ENCODE results near the gene RAB37. TPM values are rescaled to one million over a fixed set of nuclear protein-coding genes. Genes with fewer than 3 reads are reported as not detected.
A peak's percentile ranks its signal among the peaks of the same experiment; 100 is the strongest.

RAB37 gene
- total RNA-seq, 1 donor from 2014 or later: 2.5 TPM

DNA sequence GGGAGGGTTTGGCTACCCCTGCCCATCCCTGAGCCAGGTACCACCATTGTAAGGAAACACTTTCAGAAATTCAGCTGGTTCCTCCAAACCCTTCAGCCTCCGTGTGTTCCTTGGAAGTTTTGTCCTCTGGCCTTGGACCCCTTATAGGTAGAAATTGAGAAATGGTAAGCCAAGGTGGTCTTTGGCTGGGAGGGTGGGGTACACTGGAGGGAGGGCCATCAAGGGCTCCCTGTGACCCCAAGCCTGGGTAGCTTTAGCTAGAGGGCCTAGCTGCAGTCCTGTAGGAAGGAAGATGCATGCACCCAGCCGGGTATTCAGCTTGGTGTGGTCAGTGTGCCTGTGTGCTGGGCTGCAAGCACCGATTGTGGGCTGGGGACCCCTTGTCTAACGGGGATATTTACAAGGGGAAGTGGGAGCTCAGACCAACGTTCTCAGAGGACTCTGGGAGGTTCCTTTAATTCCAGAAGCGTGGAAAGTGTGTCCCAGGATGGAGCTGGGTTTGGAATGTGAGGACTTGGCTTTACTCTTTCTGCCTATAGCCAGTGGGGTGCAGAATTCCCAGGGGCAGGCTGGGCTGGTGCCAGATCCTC is 32.3 kb downstream of the RAB37 start:
- H3K36me3 Mint-ChIP-seq (ENCODE audit: low read depth, unreplicated experiment): peaks cover 20% of the 10 kb centered on the region
- no peaks in the 10 kb centered on the region for H3K9me3 Mint-ChIP-seq (ENCODE audit: unreplicated experiment)
- H3K4me3 Mint-ChIP-seq (ENCODE audit: unreplicated experiment): no peak overlapping the region
- H3K4me1 Mint-ChIP-seq (ENCODE audit: unreplicated experiment): peaks cover 6% of the 10 kb centered on the region
- no peak for DNase-seq (ENCODE audit: low spot score)
- TF ChIP-seq, protein P1, sequence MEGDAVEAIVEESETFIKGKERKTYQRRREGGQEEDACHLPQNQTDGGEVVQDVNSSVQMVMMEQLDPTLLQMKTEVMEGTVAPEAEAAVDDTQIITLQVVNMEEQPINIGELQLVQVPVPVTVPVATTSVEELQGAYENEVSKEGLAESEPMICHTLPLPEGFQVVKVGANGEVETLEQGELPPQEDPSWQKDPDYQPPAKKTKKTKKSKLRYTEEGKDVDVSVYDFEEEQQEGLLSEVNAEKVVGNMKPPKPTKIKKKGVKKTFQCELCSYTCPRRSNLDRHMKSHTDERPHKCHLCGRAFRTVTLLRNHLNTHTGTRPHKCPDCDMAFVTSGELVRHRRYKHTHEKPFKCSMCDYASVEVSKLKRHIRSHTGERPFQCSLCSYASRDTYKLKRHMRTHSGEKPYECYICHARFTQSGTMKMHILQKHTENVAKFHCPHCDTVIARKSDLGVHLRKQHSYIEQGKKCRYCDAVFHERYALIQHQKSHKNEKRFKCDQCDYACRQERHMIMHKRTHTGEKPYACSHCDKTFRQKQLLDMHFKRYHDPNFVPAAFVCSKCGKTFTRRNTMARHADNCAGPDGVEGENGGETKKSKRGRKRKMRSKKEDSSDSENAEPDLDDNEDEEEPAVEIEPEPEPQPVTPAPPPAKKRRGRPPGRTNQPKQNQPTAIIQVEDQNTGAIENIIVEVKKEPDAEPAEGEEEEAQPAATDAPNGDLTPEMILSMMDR (IDR thresholded peaks at IDR 0.05; ENCODE audit: unreplicated experiment): no peak
- H3K27me3 Mint-ChIP-seq (ENCODE audit: unreplicated experiment): peaks cover 11% of the 10 kb centered on the region
- H3K27ac Mint-ChIP-seq (ENCODE audit: unreplicated experiment): no peak overlapping the region

DNA sequence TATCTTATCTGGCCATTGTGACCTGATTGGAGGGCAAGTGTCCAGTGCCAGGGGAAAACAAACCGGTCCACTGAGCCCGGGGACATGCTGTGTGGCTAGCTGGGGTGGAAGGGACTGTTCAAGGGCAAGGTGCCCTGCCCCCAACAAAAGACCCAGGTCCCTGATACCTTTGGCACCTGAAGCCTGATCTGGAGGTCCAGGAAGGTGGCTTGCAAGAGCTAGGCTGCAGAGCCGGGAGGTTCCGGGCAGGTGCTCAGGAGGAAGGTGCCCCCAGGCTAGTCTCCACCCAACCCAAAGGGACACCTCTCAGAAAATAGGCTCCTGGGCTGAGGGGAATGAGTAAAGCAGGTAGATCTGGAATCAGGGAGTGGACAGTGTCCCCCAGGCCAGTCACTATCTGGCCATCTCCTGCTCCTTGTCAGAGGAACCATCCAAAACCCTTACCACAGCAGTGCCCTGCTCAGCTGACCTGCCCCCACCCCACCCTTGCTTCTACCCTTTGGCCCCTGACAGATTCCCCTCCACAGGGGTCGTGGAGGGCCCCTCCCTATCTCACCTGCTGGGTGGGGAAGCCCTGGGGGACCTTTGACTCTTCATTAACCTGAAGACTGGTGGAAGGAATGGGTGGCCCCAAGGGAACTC is 32.9 kb downstream of the RAB37 start:
- DNase-seq (ENCODE audit: low spot score): no peak
- H3K9me3 Mint-ChIP-seq (ENCODE audit: unreplicated experiment): no peaks in the 10 kb centered on the region
- peaks cover 11% of the 10 kb centered on the region for H3K27me3 Mint-ChIP-seq (ENCODE audit: unreplicated experiment)
- no peak overlapping the region for H3K4me3 Mint-ChIP-seq (ENCODE audit: unreplicated experiment)
- no peak overlapping the region for H3K27ac Mint-ChIP-seq (ENCODE audit: unreplicated experiment)
- peaks cover 6% of the 10 kb centered on the region for H3K4me1 Mint-ChIP-seq (ENCODE audit: unreplicated experiment)
- peaks cover 20% of the 10 kb centered on the region for H3K36me3 Mint-ChIP-seq (ENCODE audit: low read depth, unreplicated experiment)
- TF ChIP-seq, protein P1 (IDR thresholded peaks at IDR 0.05; ENCODE audit: unreplicated experiment): no peak

DNA sequence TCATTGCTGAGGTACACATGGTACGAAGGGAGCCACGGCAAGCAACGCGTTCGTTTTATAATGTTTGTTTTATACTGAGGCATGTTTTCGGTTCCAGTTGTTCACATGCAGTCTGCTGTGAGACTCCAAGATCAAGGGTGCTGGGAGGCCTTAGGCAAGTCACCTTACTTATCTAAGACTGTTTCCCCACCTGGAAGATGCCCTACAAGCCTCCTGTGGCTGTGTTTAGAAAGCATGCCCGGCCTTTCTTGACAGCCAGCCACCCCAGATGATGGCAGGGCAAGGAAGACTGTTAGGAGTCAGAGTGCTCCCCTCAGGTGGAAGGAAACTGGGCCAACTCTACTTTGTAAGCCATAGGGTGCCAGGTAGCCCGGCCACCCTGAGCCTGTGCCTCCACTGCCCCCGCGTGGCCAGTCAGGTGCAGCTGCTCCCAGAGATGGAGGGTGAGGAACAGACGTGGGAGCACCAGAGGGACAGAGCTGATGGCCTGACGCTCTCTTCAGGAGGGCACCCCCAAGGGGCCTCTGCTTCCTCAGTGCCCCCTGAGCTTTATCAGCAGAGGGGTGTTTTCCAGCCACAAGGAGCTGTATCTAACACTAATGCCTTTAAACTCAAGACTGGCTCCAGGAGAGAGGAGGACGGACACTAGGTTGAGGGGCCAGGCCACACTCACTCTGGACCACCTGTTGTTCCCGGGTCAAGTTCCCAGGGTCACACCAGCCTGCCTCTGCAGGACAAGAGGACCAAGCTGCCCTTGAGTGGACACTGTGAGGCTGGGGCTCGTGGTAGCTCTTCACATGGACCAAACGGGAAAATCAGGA is 33.7 kb downstream of the RAB37 start:
- Mint-ChIP-seq H3K27ac (ENCODE audit: unreplicated experiment) (no peak overlapping the region), H3K27me3 (ENCODE audit: unreplicated experiment) (peaks cover 11% of the 10 kb centered on the region), H3K4me1 (ENCODE audit: unreplicated experiment) (peaks cover 12% of the 10 kb centered on the region), H3K4me3 (ENCODE audit: unreplicated experiment) (no peak overlapping the region), H3K9me3 (ENCODE audit: unreplicated experiment) (no peaks in the 10 kb centered on the region), H3K36me3 (ENCODE audit: low read depth, unreplicated experiment) (peaks cover 22% of the 10 kb centered on the region)
- TF ChIP-seq, protein P1 (IDR thresholded peaks at IDR 0.05; ENCODE audit: unreplicated experiment): peak; percentile 54
- DNase-seq (ENCODE audit: low spot score): peak; percentile 63

DNA sequence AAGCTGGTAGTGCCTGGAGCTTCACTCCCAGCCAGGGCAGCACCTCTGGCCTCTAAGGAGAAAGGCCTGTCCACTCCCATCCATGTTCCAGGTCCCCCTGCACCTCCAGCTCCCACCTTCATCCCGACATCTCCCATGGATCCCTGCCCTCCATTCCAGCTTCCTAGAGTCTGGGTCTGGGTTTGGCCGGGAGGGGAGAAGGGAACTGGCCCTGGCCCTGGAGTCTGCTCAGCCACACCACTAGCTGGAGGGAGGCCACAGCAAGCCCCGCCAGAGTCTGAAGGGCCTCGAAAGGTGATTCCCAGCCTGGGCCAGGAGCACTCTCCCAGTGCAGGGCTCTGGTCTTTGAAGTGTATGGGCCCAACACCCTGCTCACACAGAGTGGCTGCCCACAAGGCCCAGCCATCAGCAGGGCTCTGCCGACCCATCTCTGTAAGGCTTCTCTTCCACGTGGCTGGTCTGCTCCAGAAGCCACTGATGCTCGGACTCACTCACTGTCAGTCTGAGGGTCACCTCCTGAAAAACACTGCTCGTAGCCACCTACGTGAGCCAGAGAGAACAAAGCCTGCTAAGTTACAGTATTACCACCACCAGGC is 34.4 kb downstream of the RAB37 start:
- TF ChIP-seq, protein P1 (IDR thresholded peaks at IDR 0.05; ENCODE audit: unreplicated experiment): no peak
- Mint-ChIP-seq H3K27me3 (ENCODE audit: unreplicated experiment) (peaks cover 14% of the 10 kb centered on the region), H3K4me1 (ENCODE audit: unreplicated experiment) (peaks cover 16% of the 10 kb centered on the region), H3K27ac (ENCODE audit: unreplicated experiment) (no peak overlapping the region), H3K4me3 (ENCODE audit: unreplicated experiment) (no peak overlapping the region), H3K36me3 (ENCODE audit: low read depth, unreplicated experiment) (peaks cover 24% of the 10 kb centered on the region), H3K9me3 (ENCODE audit: unreplicated experiment) (no peaks in the 10 kb centered on the region)
- DNase-seq (ENCODE audit: low spot score): no peak
